SH-SY5Y (cell line): Measurements from ENCODE around the gene RASA2.

ENCODE experiments used
- GATA2 ChIP-seq: IDR thresholded peaks from 2 replicates; pipeline ENCODE4 v1.6.1; 2011; ENCODE audit warnings: mild to moderate bottlenecking, low read depth, low read length
- GATA3 ChIP-seq: IDR thresholded peaks from 2 replicates; pipeline ENCODE4 v1.6.1; 2011; ENCODE audit warnings: low read depth, mild to moderate bottlenecking, low read length, moderate library complexity

RASA2 gene

DNA sequence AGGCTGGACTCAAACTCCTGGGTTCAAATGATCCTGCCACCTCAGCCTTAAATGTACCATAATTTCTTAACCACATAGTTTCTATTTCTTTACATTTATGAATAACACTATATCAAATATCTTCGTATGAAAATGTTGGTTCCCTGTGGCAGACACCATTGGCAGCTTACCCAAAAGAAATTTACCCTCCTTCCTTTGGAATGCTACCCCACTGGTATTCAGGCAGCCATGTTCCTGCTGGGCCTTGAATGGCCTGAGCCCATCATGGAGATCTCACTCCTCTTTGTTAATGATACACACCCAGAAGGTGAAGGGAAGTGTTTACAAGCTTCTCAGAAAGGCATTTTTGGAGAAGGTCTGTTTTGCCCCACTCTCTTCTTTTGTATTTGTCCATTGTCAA lies 157.0 kb downstream of the RASA2 start:
- TF ChIP-seq GATA3 (no peak), GATA2 (no peak)

DNA sequence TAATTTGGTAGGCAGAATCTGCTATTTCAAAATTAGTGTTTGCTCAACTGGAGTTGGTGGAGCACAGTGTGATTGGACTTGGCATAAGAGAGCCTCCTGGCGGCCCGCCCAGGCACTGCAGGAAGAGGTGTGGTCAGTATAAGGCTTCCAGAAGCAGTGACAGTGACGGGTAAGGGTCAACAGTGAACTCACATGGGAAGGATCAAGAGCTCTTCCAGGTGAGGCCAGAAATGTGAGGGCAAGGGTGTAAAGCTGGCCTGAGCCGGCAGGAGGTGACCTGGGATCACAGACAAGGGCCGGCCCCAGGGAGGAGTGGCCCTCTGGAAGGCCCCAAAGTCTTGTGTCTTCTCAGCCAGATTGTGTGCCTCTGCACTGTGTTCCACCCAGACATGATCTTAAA lies 158.1 kb downstream of the RASA2 start:
- no peak for TF ChIP-seq GATA2
- no peak for TF ChIP-seq GATA3

DNA sequence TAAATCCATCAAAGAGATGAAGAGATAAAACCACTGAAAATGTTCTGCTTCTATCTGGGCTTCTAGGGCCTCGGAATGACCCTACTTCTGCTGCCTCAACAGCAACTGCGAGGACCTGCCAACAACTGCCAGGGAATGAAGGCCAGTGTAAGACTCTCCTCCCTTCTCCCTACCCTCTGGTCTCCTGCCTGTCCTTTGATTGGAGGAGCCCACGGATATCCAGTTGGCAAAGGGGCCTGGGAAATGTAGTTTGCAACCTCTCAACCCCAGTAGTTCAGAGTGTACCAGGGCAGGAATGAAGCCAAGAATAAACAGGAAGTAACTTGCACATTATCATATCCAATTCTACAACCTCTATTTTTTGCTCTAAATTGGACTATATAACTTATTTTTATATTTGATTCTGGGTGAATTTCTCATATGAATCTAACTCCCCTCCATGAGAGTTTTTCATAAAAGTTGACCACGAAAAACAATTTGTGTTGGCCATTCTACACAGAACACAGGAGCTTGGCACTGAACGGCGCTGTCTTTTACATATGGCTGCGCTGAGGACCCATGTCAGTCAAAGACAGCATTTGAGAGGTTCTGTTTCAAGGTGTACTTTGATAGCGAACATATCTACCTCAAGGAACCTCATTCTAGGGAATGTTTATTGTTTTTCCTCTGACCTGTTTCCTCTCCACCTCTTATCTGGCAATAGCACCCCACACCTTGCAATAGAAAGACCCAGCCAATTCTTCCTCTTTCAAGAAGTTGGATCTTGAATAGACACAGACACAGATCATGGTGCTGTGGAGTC lies 160.1 kb downstream of the RASA2 start:
- no peak for TF ChIP-seq GATA3
- no peak for TF ChIP-seq GATA2

- TF ChIP-seq GATA3 (no peak), GATA2 (no peak)
These were observed 160.7 kb downstream of the RASA2 start for GRCh38 chr3:141647562-141647915.

DNA sequence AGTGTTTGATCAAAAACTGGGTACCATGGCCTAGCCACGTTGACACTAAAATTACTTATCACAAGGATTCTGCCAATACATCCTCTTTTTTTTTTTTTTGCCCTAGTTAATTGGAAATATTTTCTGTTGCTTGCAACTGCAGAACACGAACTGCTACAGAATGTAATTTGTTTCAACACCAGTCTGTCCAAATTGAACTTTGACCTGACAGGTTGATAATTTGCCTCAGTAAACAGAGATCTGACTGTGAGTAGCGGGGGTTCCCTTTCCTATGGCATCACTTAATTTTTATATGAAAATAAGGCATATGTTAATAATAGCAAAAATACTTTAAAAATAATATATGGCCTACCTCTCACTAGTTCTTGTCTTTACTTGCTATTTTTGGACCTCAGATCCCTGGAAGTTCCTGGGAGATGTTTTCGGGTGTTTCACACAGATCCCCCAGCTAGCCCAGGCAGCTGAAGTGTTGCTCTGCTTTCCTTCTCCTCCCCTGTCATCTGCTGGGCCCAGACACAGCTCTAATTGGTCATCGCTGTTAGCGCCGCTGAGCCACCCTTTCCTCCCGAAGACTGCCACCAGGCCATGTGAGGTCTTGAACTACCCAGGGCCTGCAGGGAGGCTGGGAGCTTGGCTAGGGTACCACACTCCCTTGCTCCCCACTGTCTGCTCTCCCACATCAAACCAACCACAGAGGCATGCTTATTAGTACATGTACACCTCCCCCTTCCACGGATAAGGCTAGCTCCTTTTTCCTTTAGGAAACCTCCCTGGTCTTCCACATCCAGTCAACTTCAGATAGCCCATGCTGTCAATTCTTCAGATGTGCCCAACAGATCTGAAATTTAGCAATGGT lies 161.5 kb downstream of the RASA2 start:
- TF ChIP-seq GATA2 = no peak
- no peak for TF ChIP-seq GATA3

GRCh38 chr3:141649871-141650270 lies 163.0 kb downstream of the RASA2 start:
- TF ChIP-seq GATA2 = no peak
- no peak for TF ChIP-seq GATA3

- TF ChIP-seq GATA3 (no peak), GATA2 (no peak)
These were observed 164.0 kb downstream of the RASA2 start for GRCh38 chr3:141650783-141651182.

DNA sequence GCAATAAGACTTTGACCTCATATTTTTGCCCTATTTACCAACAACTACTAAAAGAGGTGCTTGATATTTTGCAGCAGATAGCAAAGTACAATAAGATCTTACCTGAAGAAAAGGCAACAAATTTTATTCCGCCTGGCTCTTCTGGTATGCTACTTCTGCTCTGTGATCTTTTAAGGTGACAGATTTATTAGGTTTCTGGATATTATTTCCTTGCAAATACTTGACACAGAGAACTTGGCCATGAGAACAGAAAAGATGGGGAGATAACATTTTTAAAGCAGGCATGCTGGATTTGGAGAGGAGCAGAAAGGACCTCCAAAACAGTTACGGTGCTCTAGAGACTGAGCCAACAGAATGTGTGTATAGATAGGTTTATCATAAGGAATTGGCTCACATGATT lies 164.6 kb downstream of the RASA2 start:
- TF ChIP-seq GATA3 (no peak), GATA2 (no peak)

DNA sequence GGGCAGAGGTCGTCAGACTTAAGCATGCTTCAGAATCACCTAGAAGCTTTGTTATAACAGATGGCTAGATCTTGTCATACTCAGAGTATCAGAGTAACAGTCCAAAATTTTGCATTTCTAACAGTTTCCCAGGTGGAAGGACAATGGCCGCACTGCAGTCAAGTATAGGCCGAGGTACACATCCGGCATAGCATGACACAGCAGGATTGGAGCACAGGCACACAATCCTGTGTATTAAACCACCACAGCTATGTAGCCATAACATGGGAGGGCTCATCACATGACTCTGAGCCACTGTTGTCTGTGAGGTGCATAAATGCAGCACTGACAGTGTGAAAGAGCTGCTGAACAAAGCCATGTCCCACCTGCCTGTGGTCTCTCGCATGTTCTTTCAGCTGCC lies 165.5 kb downstream of the RASA2 start:
- TF ChIP-seq GATA3 = no peak
- no peak for TF ChIP-seq GATA2

DNA sequence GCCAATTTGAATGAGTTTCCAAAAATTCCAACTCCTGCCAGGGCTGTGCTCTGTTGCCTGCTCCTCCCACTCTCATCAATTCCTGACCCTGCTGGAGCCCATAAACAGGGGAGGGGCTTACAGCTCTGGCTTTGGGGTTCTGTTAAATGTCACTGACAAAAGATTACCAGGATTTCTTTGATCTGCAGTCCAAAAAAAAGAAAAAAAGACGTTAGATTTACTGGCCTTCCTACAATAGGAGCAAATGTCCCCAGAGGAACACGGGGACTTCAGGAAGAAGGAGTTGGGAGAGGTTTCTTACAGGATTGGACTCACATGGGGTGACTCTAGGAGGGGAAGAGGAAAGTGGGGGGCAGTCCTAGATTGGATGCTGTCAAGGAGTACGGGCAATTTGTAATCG lies 167.0 kb downstream of the RASA2 start:
- TF ChIP-seq GATA2 = no peak
- TF ChIP-seq GATA3 = no peak

DNA sequence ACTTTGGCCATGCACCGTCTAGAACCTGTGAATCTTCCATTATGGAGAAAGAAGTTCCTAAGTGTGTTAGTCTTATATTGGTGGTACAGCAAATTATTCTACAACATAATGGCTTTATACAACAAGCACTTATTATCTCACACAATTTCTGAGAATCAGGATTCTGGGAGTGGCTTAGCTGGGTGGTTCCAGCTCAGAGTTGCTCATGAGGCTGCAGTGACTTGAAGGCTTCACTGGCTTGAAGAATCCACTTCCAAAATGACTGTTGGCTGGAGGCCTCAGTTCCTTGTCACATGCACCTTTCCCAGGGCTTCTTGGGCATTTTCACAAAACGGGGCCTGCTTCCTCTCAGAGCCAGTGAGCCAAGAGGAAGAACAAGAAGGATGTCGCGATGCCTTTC lies 169.0 kb downstream of the RASA2 start:
- TF ChIP-seq GATA3 (no peak), GATA2 (no peak)

- TF ChIP-seq GATA2 (no peak), GATA3 (no peak)
These were observed 169.9 kb downstream of the RASA2 start for GRCh38 chr3:141656771-141657170.

- no peak for TF ChIP-seq GATA3
These were observed 170.7 kb downstream of the RASA2 start for GRCh38 chr3:141657516-141657915.

GRCh38 chr3:141659821-141660613 lies 173.2 kb downstream of the RASA2 start:
- TF ChIP-seq GATA2 (no peak), GATA3 (no peak)

- TF ChIP-seq GATA2 (no peak), GATA3 (no peak)
These were observed 173.8 kb downstream of the RASA2 start for GRCh38 chr3:141660614-141660947.
